Measurements from ENCODE around the gene REXO5. TPM values are rescaled to one million over a fixed set of nuclear protein-coding genes. Genes with fewer than 3 reads are reported as not detected.
"Not testable (repeated sequence)": the region's sequence is repeated elsewhere in the genome, so short reads cannot be mapped to it uniquely, and the experiment has no call there.

REXO5 gene
- total RNA-seq, 1 experiment from 2014 or later: 7.3 TPM

- POLR2A ChIA-PET: interaction anchor here (0.6 to 1.4 kb wide), 2 partner anchors 43 to 1180 kb away, joined by 4 to 5 read pairs; partner anchors contain the start of genes ERI2 and REXO5
- TF ChIP-seq CTCF (IDR thresholded peaks at IDR 0.05; ENCODE audit: insufficient read depth in 1 of 2, low read depth in 1 of 2, low read length in 1 of 2, severe bottlenecking in 1 of 2, unreplicated experiment in 1 of 2): no peak
- BruUV-seq (replicated peaks): no TSS peak
- H3K36me3 Mint-ChIP-seq (ENCODE audit: insufficient read depth, unreplicated experiment): peaks cover 5% of the 10 kb centered on the region
- H3K9me3 ChIP-seq: no peaks in the 10 kb centered on the region
- H3K27ac Mint-ChIP-seq (ENCODE audit: unreplicated experiment): peak within 1 kb of the TSS; percentile 47
- H3K4me1 Mint-ChIP-seq (ENCODE audit: low read depth, unreplicated experiment): no peaks in the 10 kb centered on the region
- CTCF ChIA-PET: interaction anchor here (0.6 to 1.4 kb wide), 5 partner anchors 10 to 210 kb away, joined by 3 to 6 read pairs (median 4); partner anchors contain the start of gene THUMPD1
- peak; percentile 89 to 93 for DNase-seq
- H3K36me3 ChIP-seq (ENCODE audit: control insufficient read depth, insufficient read depth, low read length): no peaks in the 10 kb centered on the region
- H3K4me3 ChIP-seq (ENCODE audit: low read depth, low read length): peak within 1 kb of the TSS; percentile 27
- intact Hi-C loops (cut with micrococcal nuclease; ENCODE audit: unreplicated experiment): no loop called here
- H3K9me3 Mint-ChIP-seq (ENCODE audit: unreplicated experiment): no peaks in the 10 kb centered on the region
- no peaks in the 10 kb centered on the region for H3K27me3 Mint-ChIP-seq (ENCODE audit: insufficient read depth, unreplicated experiment)
- peak within 1 kb of the TSS; percentile 75 for H3K4me3 Mint-ChIP-seq (ENCODE audit: unreplicated experiment)
- H3K27me3 ChIP-seq (replicated peaks; ENCODE audit: control insufficient read depth, insufficient read depth, low read length): no peaks in the 10 kb centered on the region
- peaks cover 7% of the 10 kb centered on the region; the same call in 1 of the 2 replicates for H3K4me1 ChIP-seq
Observed at GRCh38 chr16:20763461-20764232, 42.7 kb upstream of the REXO5 start, which contains the start of gene ACSM3. Gene ACSM3, plus strand, starts transcription at chr16:20764014. Its CDS starts 6,021 bp downstream, at chr16:20770035.

GRCh38 chr16:20764448-20764847 lies 41.9 kb upstream of the REXO5 start:
- CTCF ChIA-PET: interaction anchor here (1.4 kb wide), 1 partner anchor 11 kb away, joined by 6 read pairs; no protein-coding TSS in a partner anchor
- BruUV-seq (replicated peaks): not testable (repeated sequence)
- POLR2A ChIA-PET: interaction anchor here (1.4 kb wide), 1 partner anchor 42 kb away, joined by 5 read pairs; the partner anchor contains the start of genes ERI2 and REXO5

DNA sequence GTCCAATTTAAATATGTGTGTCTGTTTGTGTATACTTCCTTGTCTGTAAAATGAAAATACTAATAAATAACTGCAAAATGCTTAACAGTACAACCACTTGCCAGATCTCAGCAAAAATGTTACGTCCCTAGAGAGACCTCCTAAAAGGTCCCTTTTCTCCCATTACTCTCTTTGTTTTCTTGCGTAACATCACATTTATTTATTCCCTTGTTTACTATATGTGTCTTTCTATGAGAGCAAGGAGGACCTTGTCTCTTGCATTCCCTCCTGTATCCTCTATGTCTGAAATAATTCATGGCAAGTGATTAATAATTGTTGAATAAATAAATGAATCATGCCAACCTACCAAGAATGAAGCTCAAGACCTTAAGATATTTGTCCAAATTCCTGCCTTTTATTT lies 40.6 kb upstream of the REXO5 start:
- Mint-ChIP-seq H3K4me3 (ENCODE audit: unreplicated experiment) (no peak overlapping the region), H3K4me1 (ENCODE audit: low read depth, unreplicated experiment) (no peaks in the 10 kb centered on the region), H3K36me3 (ENCODE audit: insufficient read depth, unreplicated experiment) (peaks cover 5% of the 10 kb centered on the region), H3K9me3 (ENCODE audit: unreplicated experiment) (no peaks in the 10 kb centered on the region), H3K27ac (ENCODE audit: unreplicated experiment) (no peak overlapping the region), H3K27me3 (ENCODE audit: insufficient read depth, unreplicated experiment) (no peaks in the 10 kb centered on the region)
- TF ChIP-seq CTCF (IDR thresholded peaks at IDR 0.05; ENCODE audit: insufficient read depth in 1 of 2, low read depth in 1 of 2, low read length in 1 of 2, severe bottlenecking in 1 of 2, unreplicated experiment in 1 of 2): no peak
- BruUV-seq (replicated peaks): no TSS peak
- CTCF ChIA-PET: no interaction called here
- POLR2A ChIA-PET: no interaction called here
- intact Hi-C loops (cut with micrococcal nuclease; ENCODE audit: unreplicated experiment): no loop called here
- Histone ChIP-seq H3K4me1 (peaks cover 7% of the 10 kb centered on the region; the same call in 1 of the 2 replicates), H3K36me3 (ENCODE audit: control insufficient read depth, insufficient read depth, low read length) (no peaks in the 10 kb centered on the region), H3K4me3 (ENCODE audit: low read depth, low read length) (no peak overlapping the region), H3K27me3 (replicated peaks; ENCODE audit: control insufficient read depth, insufficient read depth, low read length) (no peaks in the 10 kb centered on the region), H3K9me3 (no peaks in the 10 kb centered on the region)
- DNase-seq: no peak

More at GRCh38 chr16:20764448-20764847, 41.9 kb upstream of the REXO5 start:
- H3K27me3 Mint-ChIP-seq (ENCODE audit: insufficient read depth, unreplicated experiment); H3K4me3 Mint-ChIP-seq (ENCODE audit: unreplicated experiment); H3K27ac Mint-ChIP-seq (ENCODE audit: unreplicated experiment); intact Hi-C loops (cut with micrococcal nuclease; ENCODE audit: unreplicated experiment); H3K4me1 Mint-ChIP-seq (ENCODE audit: low read depth, unreplicated experiment); H3K4me3 ChIP-seq (ENCODE audit: low read depth, low read length); H3K9me3 Mint-ChIP-seq (ENCODE audit: unreplicated experiment); H3K36me3 ChIP-seq (ENCODE audit: control insufficient read depth, insufficient read depth, low read length); H3K4me1 ChIP-seq; H3K36me3 Mint-ChIP-seq (ENCODE audit: insufficient read depth, unreplicated experiment); H3K27me3 ChIP-seq (replicated peaks; ENCODE audit: control insufficient read depth, insufficient read depth, low read length); DNase-seq; H3K9me3 ChIP-seq: not testable (repeated sequence)
